HG03432 (cell line): ENCODE measurements around the gene CD300LD.
"Not testable (repeated sequence)": the region's sequence is repeated elsewhere in the genome, so short reads cannot be mapped to it uniquely, and the experiment has no call there.

Experiments used
- ATAC-seq: cut with Tn5 transposase; IDR thresholded peaks from one replicate; pipeline ENCODE4 v1.9.1; 2021; ENCODE audit warnings: mild to moderate bottlenecking, moderate library complexity; ENCODE audit not compliant: unreplicated experiment

Gene CD300LD

DNA sequence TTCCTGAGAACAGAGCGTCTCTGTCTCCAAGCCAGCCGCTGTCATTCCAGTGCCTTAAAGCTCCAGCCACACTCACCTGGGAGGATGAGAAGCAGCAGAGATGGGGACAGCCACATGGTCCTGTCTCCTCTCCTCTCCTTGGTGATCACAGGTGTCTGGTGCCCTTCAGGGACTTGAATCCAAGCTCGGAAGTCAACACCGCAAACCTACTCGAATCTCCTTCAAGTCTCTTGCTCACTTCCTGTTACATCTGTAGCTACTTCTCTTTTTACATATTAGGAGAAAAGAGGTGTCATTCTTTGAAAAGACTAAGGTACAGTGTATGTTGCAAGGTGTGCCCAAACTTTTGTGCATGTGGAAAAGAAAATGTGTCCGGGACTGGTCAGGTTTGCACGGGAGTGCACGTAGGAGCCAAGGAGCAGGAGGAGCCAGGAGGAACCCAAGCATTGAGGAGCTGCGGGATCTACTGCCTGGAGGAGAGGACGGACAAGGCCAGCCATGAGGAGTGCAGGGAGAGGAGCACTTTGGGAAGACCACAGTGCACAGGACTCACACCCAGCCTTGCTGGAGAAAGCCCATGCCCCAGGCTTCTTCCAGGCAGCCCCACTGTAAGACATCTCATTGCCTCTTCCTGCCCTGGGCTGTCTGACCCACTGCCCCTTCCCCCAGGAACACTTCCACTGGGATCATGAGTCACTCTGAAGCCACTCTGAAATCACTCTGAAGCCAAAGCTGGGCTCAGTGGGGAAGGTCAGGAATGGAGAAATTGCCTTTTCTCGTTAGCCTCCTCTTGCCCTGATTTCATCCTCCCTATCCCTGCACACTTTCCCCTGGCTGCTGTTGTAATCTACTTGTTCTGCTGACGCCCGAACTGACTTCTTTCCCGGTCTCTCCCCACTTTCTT is at the start of gene CD300LD:
Gene CD300LD (minus strand): TSS at position 197 of the 904 bp plus-strand sequence. CDS start 81 bp downstream, at position 116.
- no peak for ATAC-seq

GRCh38 chr17:74641224-74641957 is 49.3 kb upstream of the CD300LD start:
- ATAC-seq: no peak

DNA sequence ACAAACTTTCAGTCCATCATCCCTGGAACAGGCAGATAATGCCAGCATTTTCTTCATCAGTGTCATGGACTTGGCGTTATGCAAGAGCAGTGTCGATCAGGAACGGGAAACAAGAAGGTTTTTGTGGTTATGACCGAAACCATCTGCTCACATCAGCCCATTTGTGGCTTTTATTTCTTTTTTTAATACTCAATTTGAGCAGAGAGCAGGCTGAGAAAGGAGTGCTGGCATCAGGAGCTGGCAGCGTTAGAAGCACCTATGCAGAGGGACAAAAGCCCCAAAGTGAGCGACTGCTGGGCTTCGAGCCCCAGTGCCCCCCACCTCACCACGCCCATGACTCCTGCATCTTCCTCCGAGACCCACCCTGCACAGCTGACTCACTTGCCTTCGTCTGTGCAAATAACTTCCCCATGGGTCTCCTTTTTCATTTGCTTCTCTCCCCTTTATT is 47.6 kb upstream of the CD300LD start:
- ATAC-seq: no peak

GRCh38 chr17:74637926-74638325 is 45.8 kb upstream of the CD300LD start:
- no peak for ATAC-seq

DNA sequence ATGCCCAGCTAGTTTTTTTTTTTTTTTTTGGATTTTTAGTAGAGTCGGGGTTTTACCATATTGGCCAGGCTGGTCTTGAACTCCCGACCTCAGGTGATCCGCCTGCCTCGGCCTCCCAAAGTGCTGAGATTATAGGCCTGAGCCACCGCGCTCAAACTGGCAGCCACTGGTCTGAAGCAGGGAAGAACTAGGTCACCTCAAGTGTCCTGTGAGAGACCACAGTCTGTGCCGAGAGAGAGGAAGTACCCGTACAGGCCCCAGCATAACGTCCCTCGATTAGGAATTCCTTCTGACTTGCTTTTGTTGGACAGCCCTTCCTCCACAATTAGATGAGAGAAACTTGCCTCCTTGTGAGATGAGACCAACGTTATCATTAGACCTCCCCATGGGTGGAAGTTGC is 45.2 kb upstream of the CD300LD start:
- no peak for ATAC-seq

DNA sequence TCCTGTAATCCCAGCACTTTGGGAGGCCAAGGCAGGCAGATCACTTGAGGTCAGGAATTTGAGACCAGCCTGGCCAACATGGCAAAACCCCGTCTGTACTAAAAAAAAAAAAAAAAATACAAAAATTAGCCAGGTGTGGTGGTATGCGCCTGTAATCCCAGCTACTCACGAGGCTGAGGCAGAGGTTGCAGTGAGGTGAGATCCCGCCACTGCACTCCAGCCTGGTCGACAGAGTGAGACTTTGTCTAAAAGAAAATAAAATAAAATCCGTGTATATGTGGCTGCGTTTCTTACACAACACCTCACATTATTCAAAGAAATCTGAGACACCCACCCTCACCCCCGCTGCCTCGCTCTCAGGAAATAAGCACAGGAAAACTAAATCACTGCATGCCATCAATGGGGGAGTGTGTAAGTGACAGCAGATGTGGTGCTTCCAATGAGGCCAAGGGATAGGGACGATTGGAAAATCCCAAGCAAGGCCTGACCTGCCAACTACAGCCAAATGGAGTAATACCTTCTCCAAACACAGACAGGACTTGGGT is 44.5 kb upstream of the CD300LD start:
- ATAC-seq: not testable (repeated sequence)

GRCh38 chr17:74635418-74635817 is 43.3 kb upstream of the CD300LD start:
- no peak for ATAC-seq

DNA sequence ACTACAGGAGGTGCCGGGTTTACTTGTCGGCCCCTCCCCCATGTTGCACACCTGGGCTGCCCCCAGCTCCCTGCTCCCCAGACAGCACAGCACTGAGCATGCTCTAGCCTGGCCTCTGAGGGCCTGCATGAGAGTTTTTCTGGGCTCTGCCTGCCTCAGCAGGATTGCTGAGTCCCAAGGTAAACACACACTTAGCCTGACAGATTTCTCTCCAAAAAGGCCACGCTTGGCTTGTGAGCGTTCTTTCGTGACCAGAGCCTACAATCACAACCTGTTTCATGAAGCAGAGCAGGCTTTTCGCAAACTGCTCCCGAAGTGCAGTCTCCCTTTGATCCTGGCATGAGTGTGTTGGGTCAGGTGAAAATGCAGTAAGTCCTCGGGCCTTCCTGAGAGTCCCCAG is 41.2 kb upstream of the CD300LD start:
- ATAC-seq: no peak

DNA sequence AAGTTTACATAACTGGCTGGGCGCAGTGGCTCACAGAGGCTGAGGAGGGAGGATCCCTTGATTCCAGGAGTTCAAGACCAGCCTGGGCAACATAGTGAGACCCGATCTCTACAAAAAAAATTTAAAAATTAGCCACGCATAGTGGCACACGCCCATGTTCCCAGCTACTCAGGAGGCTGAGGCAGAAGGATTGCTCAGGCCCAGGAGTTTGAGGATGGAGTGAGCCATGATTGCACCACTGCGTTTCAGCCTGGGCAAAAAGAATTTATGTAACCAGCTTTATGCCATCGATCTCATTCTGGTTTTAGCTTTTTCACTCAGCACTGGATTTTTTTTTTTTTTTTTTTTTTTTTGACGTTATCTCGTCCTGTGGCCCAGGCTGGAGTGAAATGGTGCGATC is 40.5 kb upstream of the CD300LD start:
- no peak for ATAC-seq

- ATAC-seq: no peak
Observed at GRCh38 chr17:74631468-74632450, 39.7 kb upstream of the CD300LD start.

- ATAC-seq: not testable (repeated sequence)
Observed at GRCh38 chr17:74630251-74630650, 38.2 kb upstream of the CD300LD start.

- no peak for ATAC-seq
Observed at GRCh38 chr17:74625661-74626060, 33.6 kb upstream of the CD300LD start.

GRCh38 chr17:74624131-74624530 is 32.0 kb upstream of the CD300LD start:
- no peak for ATAC-seq

DNA sequence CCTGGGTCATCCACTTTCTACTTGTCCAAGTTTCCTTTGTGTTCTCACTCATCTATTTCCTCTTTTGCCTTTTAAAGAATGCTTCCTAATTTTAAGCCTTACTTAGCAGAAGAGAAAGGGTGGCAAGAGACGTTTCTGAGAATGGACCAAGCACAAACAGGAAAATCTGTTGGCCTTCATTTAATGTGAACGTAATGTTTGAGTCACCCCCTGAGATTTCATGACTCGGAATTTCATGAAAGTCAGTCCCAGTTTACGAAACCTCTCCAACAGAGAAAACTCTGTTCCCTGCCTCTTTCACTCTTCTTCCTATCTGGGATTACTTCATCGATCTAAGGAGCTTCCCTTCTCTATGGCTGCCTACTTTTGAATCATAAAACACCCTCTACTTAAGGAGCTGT is 31.6 kb upstream of the CD300LD start, which contains the start of gene CD300E:
Gene CD300E (minus strand): TSS at position 46 of the 401 bp plus-strand sequence. CDS start 117 bp downstream, outside the sequence.
- no peak for ATAC-seq

GRCh38 chr17:74619077-74619673 is 27.1 kb upstream of the CD300LD start:
- no peak for ATAC-seq

DNA sequence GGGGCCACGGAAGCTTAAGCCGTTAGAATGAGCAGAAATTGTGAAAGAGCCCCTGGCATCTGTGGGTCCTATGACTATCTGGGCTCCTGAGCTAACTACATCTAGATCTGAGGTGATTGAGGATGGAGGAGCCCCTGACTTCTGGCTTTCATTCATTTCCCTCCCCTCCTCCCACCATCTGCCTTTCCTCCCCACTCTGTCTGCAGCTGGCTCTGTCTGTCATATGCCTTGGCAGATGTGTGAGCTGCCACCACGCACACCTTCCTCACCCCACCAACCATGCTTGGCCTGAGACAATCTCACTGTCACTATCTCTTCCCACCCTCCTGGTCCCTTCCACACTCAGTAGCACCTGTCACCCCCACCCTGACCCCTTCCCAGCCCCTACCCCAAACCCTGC is 26.4 kb upstream of the CD300LD start:
- no peak for ATAC-seq

GRCh38 chr17:74616696-74617095 is 24.6 kb upstream of the CD300LD start:
- no peak for ATAC-seq

- no peak for ATAC-seq
Observed at GRCh38 chr17:74612046-74612445, 20.0 kb upstream of the CD300LD start.

GRCh38 chr17:74610108-74610507 is 18.0 kb upstream of the CD300LD start:
- no peak for ATAC-seq

DNA sequence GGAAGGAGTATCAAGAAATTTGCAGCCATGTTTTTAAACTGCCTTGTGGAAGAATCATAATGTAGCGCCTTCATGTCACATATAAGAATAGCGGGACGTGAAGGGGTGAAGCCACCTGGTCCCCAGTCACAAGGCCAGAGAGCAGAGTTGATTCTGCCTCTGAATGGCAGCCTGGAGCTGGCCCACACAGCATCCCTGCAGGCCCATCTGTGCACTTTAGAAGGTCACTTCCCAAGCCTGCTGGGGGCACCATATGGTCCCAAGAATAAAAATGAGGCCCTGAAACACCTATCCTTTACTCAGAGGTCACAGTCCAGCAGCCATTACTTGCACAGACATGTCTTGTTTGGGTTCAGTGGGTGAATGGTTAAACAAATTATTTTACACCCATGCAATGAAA is 16.4 kb upstream of the CD300LD start:
- ATAC-seq: no peak
